ENCODE data around the gene ZNF791. TPM values are rescaled to one million over a fixed set of nuclear protein-coding genes. Genes with fewer than 3 reads are reported as not detected.

ZNF791 gene
- total and polyA plus RNA-seq, 2 donors from 2014 or later = 6.5 to 34.7 TPM

GRCh38 chr19:12669270-12670158 is 58.8 kb downstream of the ZNF791 start:
- DNase-seq (peak; percentile 83 to 94 (median 91)), FAIRE-seq (no peak)
- TF ChIP-seq, protein P1, sequence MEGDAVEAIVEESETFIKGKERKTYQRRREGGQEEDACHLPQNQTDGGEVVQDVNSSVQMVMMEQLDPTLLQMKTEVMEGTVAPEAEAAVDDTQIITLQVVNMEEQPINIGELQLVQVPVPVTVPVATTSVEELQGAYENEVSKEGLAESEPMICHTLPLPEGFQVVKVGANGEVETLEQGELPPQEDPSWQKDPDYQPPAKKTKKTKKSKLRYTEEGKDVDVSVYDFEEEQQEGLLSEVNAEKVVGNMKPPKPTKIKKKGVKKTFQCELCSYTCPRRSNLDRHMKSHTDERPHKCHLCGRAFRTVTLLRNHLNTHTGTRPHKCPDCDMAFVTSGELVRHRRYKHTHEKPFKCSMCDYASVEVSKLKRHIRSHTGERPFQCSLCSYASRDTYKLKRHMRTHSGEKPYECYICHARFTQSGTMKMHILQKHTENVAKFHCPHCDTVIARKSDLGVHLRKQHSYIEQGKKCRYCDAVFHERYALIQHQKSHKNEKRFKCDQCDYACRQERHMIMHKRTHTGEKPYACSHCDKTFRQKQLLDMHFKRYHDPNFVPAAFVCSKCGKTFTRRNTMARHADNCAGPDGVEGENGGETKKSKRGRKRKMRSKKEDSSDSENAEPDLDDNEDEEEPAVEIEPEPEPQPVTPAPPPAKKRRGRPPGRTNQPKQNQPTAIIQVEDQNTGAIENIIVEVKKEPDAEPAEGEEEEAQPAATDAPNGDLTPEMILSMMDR (IDR thresholded peaks at IDR 0.05; ENCODE audit: borderline replicate concordance, extremely low read depth, insufficient read depth) = no peak
- Histone ChIP-seq H3K27me3 (ENCODE audit: control insufficient read depth, insufficient read depth, low read length) (no peaks in the 10 kb centered on the region), H3K4me3 (ENCODE audit: low read length in 3 of 3) (peak overlapping the region; percentile 77 to 93 (median 84)), H3K4me1 (ENCODE audit: control insufficient read depth in 2 of 3, insufficient read depth in 2 of 3, low read depth in 1 of 3, low read length in 3 of 3) (peaks cover 0 to 29% (median 18%) of the 10 kb centered on the region in 3 donors), H3K9ac (ENCODE audit: low read length in 3 of 3) (peak overlapping the region; percentile 85 to 91 (median 90)), H3K27ac (ENCODE audit: low read depth in 2 of 2, low read length in 2 of 2) (peak overlapping the region; percentile 97 to 99), H3K36me3 (ENCODE audit: control insufficient read depth in 2 of 3, insufficient read depth in 3 of 3, low read length in 3 of 3) (peaks cover 2 to 8% (median 5%) of the 10 kb centered on the region in 3 donors), H3K9me3 (ENCODE audit: control insufficient read depth in 2 of 3, insufficient read depth in 1 of 3, low read length in 3 of 3) (no peaks in the 10 kb centered on the region)
- intact Hi-C loops (cut with DNase I) = loop anchor here (10.0 kb wide), 1 partner anchor 125 kb away; the partner anchor contains the start of gene JUNB

GRCh38 chr19:12670159-12670928 is 59.6 kb downstream of the ZNF791 start:
- TF ChIP-seq, protein P1 (IDR thresholded peaks at IDR 0.05; ENCODE audit: borderline replicate concordance, extremely low read depth, insufficient read depth) = no peak
- intact Hi-C loops (cut with DNase I) = loop anchor here (10.0 kb wide), 1 partner anchor 124 kb away; the partner anchor contains the start of gene JUNB
- Histone ChIP-seq H3K9ac (ENCODE audit: low read length in 3 of 3) (peak overlapping the region; percentile 59 to 91 (median 90)), H3K4me1 (ENCODE audit: control insufficient read depth in 2 of 3, insufficient read depth in 2 of 3, low read depth in 1 of 3, low read length in 3 of 3) (peaks cover 0 to 29% (median 18%) of the 10 kb centered on the region in 3 donors), H3K27me3 (ENCODE audit: control insufficient read depth, insufficient read depth, low read length) (no peaks in the 10 kb centered on the region), H3K27ac (ENCODE audit: low read depth in 2 of 2, low read length in 2 of 2) (peak overlapping the region in 1 of 2 donors; percentile 99), H3K9me3 (ENCODE audit: control insufficient read depth in 2 of 3, insufficient read depth in 1 of 3, low read length in 3 of 3) (no peaks in the 10 kb centered on the region), H3K36me3 (ENCODE audit: control insufficient read depth in 2 of 3, insufficient read depth in 3 of 3, low read length in 3 of 3) (peaks cover 3 to 12% (median 8%) of the 10 kb centered on the region in 3 donors), H3K4me3 (ENCODE audit: low read length in 3 of 3) (peak overlapping the region; percentile 77 to 93 (median 84))
- DNase-seq (no peak), FAIRE-seq (no peak)

GRCh38 chr19:12672744-12673143 is 62.0 kb downstream of the ZNF791 start:
- no peaks in the 10 kb centered on the region for H3K9me3 ChIP-seq (ENCODE audit: control insufficient read depth in 2 of 3, insufficient read depth in 1 of 3, low read length in 3 of 3)
- TF ChIP-seq, protein P1 (IDR thresholded peaks at IDR 0.05; ENCODE audit: borderline replicate concordance, extremely low read depth, insufficient read depth) = no peak
- H3K4me1 ChIP-seq (ENCODE audit: control insufficient read depth in 2 of 3, insufficient read depth in 2 of 3, low read depth in 1 of 3, low read length in 3 of 3) = peaks cover 0 to 22% (median 9%) of the 10 kb centered on the region in 3 donors
- H3K9ac ChIP-seq (ENCODE audit: low read length in 3 of 3) = no peak overlapping the region
- H3K4me3 ChIP-seq (ENCODE audit: low read length in 3 of 3) = no peak overlapping the region
- peaks cover 9 to 29% (median 17%) of the 10 kb centered on the region in 3 donors for H3K36me3 ChIP-seq (ENCODE audit: control insufficient read depth in 2 of 3, insufficient read depth in 3 of 3, low read length in 3 of 3)
- H3K27ac ChIP-seq (ENCODE audit: low read depth in 2 of 2, low read length in 2 of 2) = no peak overlapping the region
- no peak for DNase-seq
- intact Hi-C loops (cut with DNase I) = loop anchor here (10.0 kb wide), 1 partner anchor 122 kb away; the partner anchor contains the start of gene JUNB
- no peaks in the 10 kb centered on the region for H3K27me3 ChIP-seq (ENCODE audit: control insufficient read depth, insufficient read depth, low read length)
- FAIRE-seq = no peak

Data from kidney (tissue), 14 donors.